HCT116 (cell line): Measurements from ENCODE around the gene MPP2. TPM values are rescaled to one million over a fixed set of nuclear protein-coding genes. Genes with fewer than 3 reads are reported as not detected.

Source experiments
- ATAC-seq: fragments of 200-7000 bp; cut with Tn5 transposase; 2 replicates; pipeline ENCODE4 v1.9.1; 2020; ENCODE audit warnings: mild to moderate bottlenecking, moderate library complexity
- BruUV-seq: library from RNA; stranded (reverse); fragments of 400-500 nt; replicated peaks from 2 replicates; lab custom pipeline; 2021; lab: Mats Ljungman, UMichigan
- CTCF ChIA-PET: fragments of 300-600 bp; sonication (Branson Sonifier 250); formaldehyde crosslinking; loops from one replicate; lab custom pipeline; 2021; ENCODE audit warnings: antibody characterized with exemption; lab: Charles Lee
- POLR2A ChIA-PET: fragments of 300-600, 350-600 bp; sonication (Branson Sonifier 250); formaldehyde crosslinking; loops from one replicate; lab custom pipeline; 2021; ENCODE audit warnings: antibody characterized with exemption; lab: Charles Lee
- RAD21 ChIA-PET, 2 experiments: fragments of 300-600 bp; sonication (Branson Sonifier 250); formaldehyde crosslinking; loops; one replicate each; lab custom pipeline; 2023; ENCODE audit warnings: low total read pairs in 2 of 2; ENCODE audit not compliant: uncharacterized antibody in 2 of 2, unreplicated experiment in 2 of 2, low non-redundant PET in 1 of 2; lab: Charles Lee
- DNase-seq: peaks from one replicate; pipeline ENCODE4 v3.0.0-alpha.2; 2010; ENCODE audit warnings: low read depth, low spot score
- H2AFZ ChIP-seq: fragments of 200-600 bp; shearing (Covaris generic), sonication (generic); 2 replicates; pipeline ENCODE4 v1.6.1; 2017; ENCODE audit warnings: low read depth, mixed run types, mixed read lengths, antibody characterized with exemption, low read length; ENCODE audit not compliant: poor library complexity, severe bottlenecking
- H3K27ac ChIP-seq: 2 replicates; pipeline ENCODE4 v1.5.1; 2012; ENCODE audit warnings: low read depth, low read length
- H3K27me3 ChIP-seq: fragments of 200-600 bp; sonication (generic); 2 replicates; pipeline ENCODE4 v1.6.1; 2016; ENCODE audit warnings: mixed run types, low read length, mixed read lengths; ENCODE audit not compliant: insufficient read depth
- H3K36me3 ChIP-seq, 2 experiments: fragments of 200-500 bp in 1 of 2; fragments of 200-600 bp in 1 of 2; sonication (Bioruptor generic) in 1 of 2; sonication (generic) in 1 of 2; 2 replicates each; pipeline versions ENCODE4 v1.5.1 to v1.6.1; 2014 to 2016; ENCODE audit warnings: low read length in 2 of 2, inconsistent platforms in 1 of 2, mixed read lengths in 1 of 2, mixed run types in 1 of 2; ENCODE audit not compliant: insufficient read depth in 2 of 2, control insufficient read depth in 1 of 2
- H3K4me1 ChIP-seq, 2 experiments: fragments of 200-600 bp in 1 of 2; sonication (generic) in 1 of 2; 2 replicates each; pipeline versions ENCODE4 v1.5.1 to v1.6.1; 2012 to 2017; ENCODE audit warnings: low read length in 2 of 2, inconsistent platforms in 1 of 2, mild to moderate bottlenecking in 1 of 2, mixed read lengths in 1 of 2, mixed run types in 1 of 2, moderate library complexity in 1 of 2; ENCODE audit not compliant: insufficient read depth in 2 of 2, control insufficient read depth in 1 of 2
- H3K4me2 ChIP-seq: fragments of 200-600 bp; sonication (generic); 2 replicates; pipeline ENCODE4 v1.6.1; 2017; ENCODE audit warnings: mixed run types, low read length, mixed read lengths
- H3K4me3 ChIP-seq, 2 experiments: fragments of 200-600 bp in 1 of 2; sonication (generic) in 1 of 2; replicated peaks in 1 of 2; 2 replicates each; pipeline ENCODE4 v1.5.1; 2011 to 2016; ENCODE audit warnings: low read length in 2 of 2, control low read depth in 1 of 2, low read depth in 1 of 2, mild to moderate bottlenecking in 1 of 2, mixed read lengths in 1 of 2, mixed run types in 1 of 2
- H3K79me2 ChIP-seq: fragments of 200-600 bp; sonication (generic); 2 replicates; pipeline ENCODE4 v1.6.1; 2017; ENCODE audit warnings: mild to moderate bottlenecking, mixed run types, low read length, moderate library complexity, mixed read lengths; ENCODE audit not compliant: insufficient read depth
- H3K9ac ChIP-seq: fragments of 200-600 bp; sonication (generic); 2 replicates; pipeline ENCODE4 v1.6.1; 2016; ENCODE audit warnings: low read length, mixed read lengths
- H3K9me2 ChIP-seq: fragments of 200-600 bp; sonication (generic), shearing (Covaris generic); 2 replicates; pipeline ENCODE4 v1.6.1; 2017; ENCODE audit warnings: mixed run types, mild to moderate bottlenecking, moderate library complexity; ENCODE audit not compliant: insufficient read depth
- H3K9me3 ChIP-seq, 2 experiments: fragments of 200-500 bp in 1 of 2; fragments of 200-600 bp in 1 of 2; sonication (Bioruptor generic) in 1 of 2; sonication (generic) in 1 of 2; 2 replicates each; pipeline ENCODE4 v1.6.1; 2014 to 2017; ENCODE audit warnings: low read length in 2 of 2, mixed read lengths in 2 of 2, inconsistent platforms in 1 of 2, low read depth in 1 of 2, mild to moderate bottlenecking in 1 of 2, mixed run types in 1 of 2, moderate library complexity in 1 of 2; ENCODE audit not compliant: control insufficient read depth in 1 of 2, insufficient read depth in 1 of 2
- H4K20me1 ChIP-seq: fragments of 200-600 bp; sonication (generic), shearing (Covaris generic); 2 replicates; pipeline ENCODE4 v1.6.1; 2017; ENCODE audit warnings: mixed run types, mild to moderate bottlenecking, moderate library complexity; ENCODE audit not compliant: insufficient read depth
- EGR1 ChIP-seq: IDR thresholded peaks from 2 replicates; pipeline ENCODE4 v1.6.1; 2012; ENCODE audit warnings: low read depth
- ELF1 ChIP-seq: IDR thresholded peaks from 2 replicates; pipeline ENCODE4 v1.6.1; 2012; ENCODE audit warnings: low read depth, borderline replicate concordance
- EZH2phosphoT487 ChIP-seq: fragments of 200-600 bp; IDR thresholded peaks from 2 replicates; pipeline ENCODE4 v1.6.1; 2018; ENCODE audit warnings: antibody characterized with exemption, borderline replicate concordance
- JUND ChIP-seq: IDR thresholded peaks from 2 replicates; pipeline ENCODE4 v1.6.1; 2012
- POLR2A ChIP-seq: IDR thresholded peaks from 2 replicates; pipeline ENCODE4 v1.7.0; 2011; ENCODE audit warnings: borderline replicate concordance; ENCODE audit not compliant: insufficient read depth, insufficient read length; ENCODE audit errors: extremely low read depth
- RAD21 ChIP-seq: IDR thresholded peaks from 2 replicates; pipeline ENCODE4 v1.6.1; 2012; ENCODE audit warnings: low read depth, mild to moderate bottlenecking
- REST ChIP-seq: IDR thresholded peaks from 2 replicates; pipeline ENCODE4 v1.6.1; 2012; ENCODE audit warnings: low read depth
- SRF ChIP-seq: IDR thresholded peaks from 2 replicates; pipeline ENCODE4 v1.6.1; 2012; ENCODE audit warnings: low read depth
- ZFX ChIP-seq: fragments of 450-650 bp; IDR thresholded peaks from 2 replicates; pipeline ENCODE4 v1.6.1; 2017
- ZNF274 ChIP-seq: fragments of 200-500 bp; sonication (Bioruptor generic); IDR thresholded peaks from 2 replicates; pipeline ENCODE4 v1.6.1; 2014; ENCODE audit warnings: mild to moderate bottlenecking, low read depth, low read length, inconsistent platforms
- intact Hi-C: fragments of 100-400 bp; cut with micrococcal nuclease; formaldehyde crosslinking; loops from 2 replicates; pipeline ENCODE4 v1.10.0; 2022
- total RNA-seq: library from RNA; stranded (reverse); gene quantifications from one replicate; pipeline ENCODE4 v1.2.1, GENCODE V29; 2021; ENCODE audit not compliant: unreplicated experiment
- TF ChIP-seq, protein P1 (sequence below): IDR thresholded peaks from 2 replicates; pipeline ENCODE4 v1.6.1; 2011; ENCODE audit warnings: mild to moderate bottlenecking, low read length, moderate library complexity; ENCODE audit not compliant: insufficient replicate concordance; ENCODE audit errors: extremely low read depth

MPP2 gene
- total RNA-seq, 1 experiment from 2014 or later, result 16.4 TPM

- Histone ChIP-seq H4K20me1 (no peaks in the 10 kb centered on the region), H3K4me1 (peaks cover 32 to 58% of the 10 kb centered on the region in 2 experiments), H3K9ac (no peak overlapping the region), H3K9me3 (no peaks in the 10 kb centered on the region), H3K9me2 (no peaks in the 10 kb centered on the region), H3K36me3 (no peaks in the 10 kb centered on the region), H3K27ac (no peak overlapping the region), H3K27me3 (no peaks in the 10 kb centered on the region), H3K4me2 (no peak overlapping the region), H2AFZ (no peak overlapping the region), H3K4me3 (no peak overlapping the region), H3K79me2 (no peaks in the 10 kb centered on the region)
- TF ChIP-seq REST, result no peak
- no peak for TF ChIP-seq JUND
- no peak for TF ChIP-seq ZNF274
- TF ChIP-seq, protein P1, sequence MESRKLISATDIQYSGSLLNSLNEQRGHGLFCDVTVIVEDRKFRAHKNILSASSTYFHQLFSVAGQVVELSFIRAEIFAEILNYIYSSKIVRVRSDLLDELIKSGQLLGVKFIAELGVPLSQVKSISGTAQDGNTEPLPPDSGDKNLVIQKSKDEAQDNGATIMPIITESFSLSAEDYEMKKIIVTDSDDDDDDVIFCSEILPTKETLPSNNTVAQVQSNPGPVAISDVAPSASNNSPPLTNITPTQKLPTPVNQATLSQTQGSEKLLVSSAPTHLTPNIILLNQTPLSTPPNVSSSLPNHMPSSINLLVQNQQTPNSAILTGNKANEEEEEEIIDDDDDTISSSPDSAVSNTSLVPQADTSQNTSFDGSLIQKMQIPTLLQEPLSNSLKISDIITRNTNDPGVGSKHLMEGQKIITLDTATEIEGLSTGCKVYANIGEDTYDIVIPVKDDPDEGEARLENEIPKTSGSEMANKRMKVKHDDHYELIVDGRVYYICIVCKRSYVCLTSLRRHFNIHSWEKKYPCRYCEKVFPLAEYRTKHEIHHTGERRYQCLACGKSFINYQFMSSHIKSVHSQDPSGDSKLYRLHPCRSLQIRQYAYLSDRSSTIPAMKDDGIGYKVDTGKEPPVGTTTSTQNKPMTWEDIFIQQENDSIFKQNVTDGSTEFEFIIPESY, result no peak
- TF ChIP-seq RAD21, result no peak
- TF ChIP-seq EZH2phosphoT487, result no peak
- TF ChIP-seq ZFX, result no peak
- no peak for TF ChIP-seq SRF
- TF ChIP-seq ELF1, result no peak
- TF ChIP-seq EGR1, result no peak
- TF ChIP-seq POLR2A, result no peak
- no TSS peak for BruUV-seq
- CTCF ChIA-PET, result interaction anchor here (1.5 kb wide), 1 partner anchor 8 kb away, joined by 6 read pairs; no protein-coding TSS in a partner anchor
- ATAC-seq (no peak), DNase-seq (no peak)
- intact Hi-C loops, result loop anchor here (10.0 kb wide), 1 partner anchor 463 kb away; the partner anchor contains the start of gene FAM171A2
- RAD21 ChIA-PET, result no interaction called here
- POLR2A ChIA-PET, result no interaction called here
Observed at GRCh38 chr17:43901861-43902589, 5.3 kb downstream of the MPP2 start.
